ENCODE results near the gene ANGPTL2. TPM values are rescaled to one million over a fixed set of nuclear protein-coding genes. Genes with fewer than 3 reads are reported as not detected.

The ANGPTL2 gene
- total and polyA plus RNA-seq, 2 of the 4 experiments (the other 2 are of a cell fraction), result 9.5 to 25.1 TPM

- Histone ChIP-seq H2BK5ac (ENCODE audit: low read depth, low read length, poor library complexity, severe bottlenecking) (no peak overlapping the region), H3K4ac (ENCODE audit: low read depth, low read length) (no peak overlapping the region), H3K9me1 (ENCODE audit: insufficient read depth, low read length) (peaks cover 13% of the 10 kb centered on the region), H4K91ac (ENCODE audit: insufficient read depth, low read depth, low read length) (no peak overlapping the region), H3K36me3 (ENCODE audit: control insufficient read depth, insufficient read depth, low read length) (no peaks in the 10 kb centered on the region), H4K8ac (ENCODE audit: low read depth in 2 of 2, low read length in 2 of 2) (no peak overlapping the region), H3K79me1 (ENCODE audit: low read depth in 1 of 2, low read length in 2 of 2) (no peaks in the 10 kb centered on the region; a peak in 1 of 4 replicates), H3K9ac (ENCODE audit: low read depth, low read length) (no peak overlapping the region), H2BK15ac (ENCODE audit: low read depth, low read length) (no peak overlapping the region), H2AK9ac (replicated peaks; ENCODE audit: low read depth, low read length, poor library complexity) (no peak overlapping the region), H3K4me3 (ENCODE audit: insufficient read depth, low read depth, low read length) (no peak overlapping the region), H4K5ac (ENCODE audit: low read depth, low read length) (no peak overlapping the region), H2BK20ac (ENCODE audit: low read depth, low read length) (no peak overlapping the region), H3K14ac (replicated peaks; ENCODE audit: low read depth, low read length) (no peak overlapping the region), H2AK5ac (ENCODE audit: low read depth, low read length) (no peak overlapping the region), H4K20me1 (ENCODE audit: insufficient read depth, low read length) (no peaks in the 10 kb centered on the region), H3K27ac (ENCODE audit: insufficient read depth, low read length) (no peak overlapping the region), H3K18ac (ENCODE audit: low read depth, low read length) (no peak overlapping the region), H2BK120ac (ENCODE audit: low read depth, low read length) (no peak overlapping the region), H3K9me3 (ENCODE audit: control insufficient read depth, insufficient read depth, low read length) (no peaks in the 10 kb centered on the region), H3K56ac (ENCODE audit: extremely low read depth, insufficient read depth, low read length) (no peak overlapping the region), H3K23ac (ENCODE audit: low read depth, low read length) (no peak overlapping the region), H3K4me2 (ENCODE audit: low read depth, low read length) (no peak overlapping the region), H3K4me1 (ENCODE audit: control insufficient read depth, insufficient read depth, low read length) (peaks cover 4% of the 10 kb centered on the region), H3K27me3 (ENCODE audit: control insufficient read depth, insufficient read depth, low read length) (no peaks in the 10 kb centered on the region), H2AFZ (replicated peaks; ENCODE audit: low read length, poor library complexity) (no peak overlapping the region)
- ATAC-seq (ENCODE audit: low read depth) (no peak), DNase-seq (no peak)
- no CpG with 5 or more reads among the region's 1 CpG for WGBS, 2 experiments (ENCODE audit: extremely low coverage in 2 of 2, insufficient read length in 1 of 2)
- TF ChIP-seq ELK1 (IDR thresholded peaks at IDR 0.05; ENCODE audit: borderline replicate concordance, low read depth, low read length) (no peak), USF2 (IDR thresholded peaks at IDR 0.05; ENCODE audit: low read depth, low read length) (no peak), SMC3 (IDR thresholded peaks at IDR 0.05; ENCODE audit: low read depth, low read length) (no peak), MAFK (IDR thresholded peaks at IDR 0.05; ENCODE audit: low read depth, low read length) (peak; percentile 80), NFE2L2 (IDR thresholded peaks at IDR 0.05; ENCODE audit: low read depth, low read length) (no peak), CEBPB (IDR thresholded peaks at IDR 0.05; ENCODE audit: low read depth, low read length) (no peak), BHLHE40 (IDR thresholded peaks at IDR 0.05; ENCODE audit: low read depth, low read length) (no peak)
- dilution Hi-C loops (cut with HindIII; ENCODE audit: low sequenced_read_pairs, unreplicated experiment) (no loop called here), in situ Hi-C loops (cut with MboI; ENCODE audit: low sequenced_read_pairs) (no loop called here), intact Hi-C loops (cut with micrococcal nuclease) (no loop called here)
- ChIA-PET CTCF (interaction anchor here (1.8 kb wide), 1 partner anchor 9 kb away, joined by 5 read pairs; no protein-coding TSS in a partner anchor), POLR2A (ENCODE audit: unreplicated experiment) (no interaction called here)
- BruUV-seq (replicated peaks), result no TSS peak
Measured at GRCh38 chr9:127045148-127045547, 77.3 kb downstream of the ANGPTL2 start.
